ENCODE results near the gene NHSL2.

Gene NHSL2

GRCh38 chrX:71992711-71993110, 82.1 kb downstream of the NHSL2 start:
- DNase-seq = no peak

DNA sequence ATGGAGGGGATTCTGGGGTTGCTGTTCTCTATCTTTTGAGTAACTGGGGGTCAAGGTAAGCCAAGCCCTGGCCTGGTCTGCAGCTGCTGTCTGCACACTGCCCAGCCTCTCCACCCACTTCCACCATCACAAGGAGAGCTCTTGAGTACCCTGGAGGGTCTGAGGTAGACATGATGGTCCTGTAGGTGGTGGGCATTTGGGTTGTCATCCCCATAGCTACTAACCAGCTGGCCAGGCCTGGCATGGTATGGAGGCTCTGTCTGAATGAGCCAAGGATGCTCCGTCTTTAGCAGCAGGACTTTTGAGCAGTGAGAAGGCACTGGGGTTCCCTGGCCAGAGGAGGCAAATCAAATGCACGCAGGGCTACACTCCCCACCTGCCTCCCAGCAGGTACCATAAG, 82.7 kb downstream of the NHSL2 start:
- no peak for DNase-seq

- no peak for DNase-seq
Measured at GRCh38 chrX:71994601-71995000, 84.0 kb downstream of the NHSL2 start.

GRCh38 chrX:71995122-71995521, 84.5 kb downstream of the NHSL2 start:
- no peak for DNase-seq

DNA sequence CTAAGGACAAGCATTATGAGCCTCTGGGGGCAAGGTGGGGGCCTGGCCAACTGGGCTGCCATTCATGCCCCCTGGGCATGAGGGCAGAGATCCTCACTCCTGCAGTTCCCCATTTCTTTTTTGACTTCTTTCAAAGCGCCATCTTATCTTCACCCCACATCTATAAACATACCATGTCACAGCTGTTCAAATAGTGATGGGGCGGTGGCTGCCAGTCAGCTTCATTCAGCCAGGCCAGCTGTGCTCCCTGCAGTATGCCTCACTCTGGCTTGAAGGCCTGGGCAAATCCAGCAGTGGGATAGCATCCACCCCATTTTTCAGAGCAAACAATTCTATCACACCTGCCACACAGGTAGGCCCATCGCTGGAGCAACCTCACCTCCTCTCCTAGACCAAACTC, 85.5 kb downstream of the NHSL2 start:
- DNase-seq = no peak

DNA sequence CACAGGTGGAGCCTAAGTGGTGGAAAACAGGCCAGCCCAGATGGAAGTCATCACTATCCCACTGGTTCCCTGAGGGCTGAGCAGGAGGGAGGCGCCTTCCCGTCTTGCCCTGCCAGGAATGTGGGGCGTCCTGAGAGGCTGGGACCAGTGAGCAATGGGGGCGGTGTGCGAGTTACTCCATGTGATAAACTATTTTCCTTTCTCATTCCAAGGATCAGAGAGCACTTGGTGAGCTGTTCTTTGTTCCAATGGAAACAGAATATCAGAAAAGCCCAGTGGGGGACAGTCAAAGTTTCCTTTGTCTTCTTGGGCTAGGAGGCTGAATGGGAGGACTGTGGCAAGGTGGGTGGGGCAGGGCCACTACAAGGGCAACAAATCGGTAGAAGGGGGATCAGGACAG, 86.2 kb downstream of the NHSL2 start:
- DNase-seq = no peak

GRCh38 chrX:71997320-71997719, 86.7 kb downstream of the NHSL2 start:
- no peak for DNase-seq

GRCh38 chrX:71998836-71999509, 88.3 kb downstream of the NHSL2 start:
- no peak for DNase-seq

DNA sequence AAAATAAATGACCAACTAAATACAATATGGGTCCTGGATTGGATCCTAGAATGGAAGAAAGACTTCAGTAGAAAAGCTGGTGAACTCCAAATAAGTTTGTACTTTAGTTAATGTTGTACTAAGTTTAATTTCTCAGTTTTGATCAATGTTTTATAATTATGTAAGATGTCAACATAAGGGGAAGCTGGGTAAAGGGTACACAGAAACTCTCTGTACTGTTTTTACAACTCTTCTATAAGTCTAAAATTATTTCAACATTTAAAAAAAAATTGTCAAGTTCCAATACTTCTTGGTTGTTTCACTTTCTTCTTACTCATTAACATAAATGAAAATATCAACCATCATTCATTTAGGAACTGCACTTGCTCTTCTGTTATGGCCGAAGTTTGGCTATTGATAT, 88.9 kb downstream of the NHSL2 start:
- DNase-seq = no peak

- no peak for DNase-seq
Measured at GRCh38 chrX:72001471-72001870, 90.8 kb downstream of the NHSL2 start.

- no peak for DNase-seq
Measured at GRCh38 chrX:72001906-72002305, 91.3 kb downstream of the NHSL2 start.

DNA sequence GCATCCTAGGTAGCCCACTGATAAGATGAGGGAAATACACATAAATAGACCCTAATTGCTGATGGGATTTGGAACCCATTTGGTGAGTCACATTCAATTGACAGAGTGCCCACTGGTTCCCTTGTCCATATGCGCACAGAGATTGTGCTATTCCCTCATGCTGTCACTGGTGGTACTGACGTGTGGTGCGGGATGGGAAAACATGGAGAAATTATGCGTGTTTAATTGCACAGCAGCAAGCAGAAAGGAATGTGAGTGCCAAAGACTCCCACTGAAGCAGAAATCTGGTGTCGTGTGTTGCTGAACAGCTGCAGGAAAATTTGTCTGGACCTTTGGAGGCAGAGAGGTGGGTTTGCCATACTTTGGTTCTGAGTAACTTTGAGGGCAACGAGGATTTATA, 92.2 kb downstream of the NHSL2 start:
- DNase-seq = no peak

DNA sequence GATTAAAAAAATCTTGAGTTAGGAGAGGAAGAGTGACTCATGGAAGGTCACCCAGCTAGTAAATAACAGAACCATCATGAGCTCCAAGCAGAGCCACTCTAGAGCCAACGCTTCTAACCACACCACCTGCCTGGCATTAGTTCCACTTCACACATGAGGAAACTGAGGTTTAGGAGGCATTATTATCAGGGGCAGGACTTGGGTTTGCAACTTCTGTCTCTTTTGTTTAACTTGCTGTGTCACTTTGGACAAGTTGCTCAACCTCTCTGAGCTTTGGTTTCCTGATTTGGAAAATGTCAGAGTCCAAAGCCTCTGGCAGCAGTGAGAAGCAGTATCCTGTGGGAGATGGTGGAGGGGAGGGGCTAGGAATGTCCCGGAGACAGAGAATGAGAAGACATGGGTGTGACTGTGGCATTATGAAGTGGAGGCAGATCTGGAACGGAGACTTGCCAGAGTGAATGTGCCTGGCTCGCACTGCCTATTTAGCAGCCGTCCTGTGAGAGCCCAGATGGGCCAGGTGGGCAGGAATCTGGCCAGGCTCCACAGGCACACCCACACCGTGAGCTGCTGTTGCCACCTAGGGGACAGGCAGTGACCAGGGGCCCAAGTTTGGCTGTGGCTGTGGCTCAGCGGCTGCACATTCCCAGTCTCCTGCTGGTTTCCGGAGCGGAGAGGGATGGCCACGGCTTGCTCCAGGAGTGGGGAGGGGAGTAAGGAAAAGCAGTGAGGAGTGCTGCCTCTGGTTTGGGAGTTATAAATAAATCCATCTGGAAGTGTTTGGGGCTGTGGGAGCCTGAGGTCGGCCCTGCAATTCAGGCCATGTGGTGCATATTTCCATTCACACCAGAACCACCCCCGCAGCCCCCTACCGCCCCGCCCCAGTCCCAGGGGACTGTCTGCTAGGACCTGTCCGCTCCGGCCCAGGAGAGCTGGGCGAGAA, 93.4 kb downstream of the NHSL2 start:
- DNase-seq = no peak

DNA sequence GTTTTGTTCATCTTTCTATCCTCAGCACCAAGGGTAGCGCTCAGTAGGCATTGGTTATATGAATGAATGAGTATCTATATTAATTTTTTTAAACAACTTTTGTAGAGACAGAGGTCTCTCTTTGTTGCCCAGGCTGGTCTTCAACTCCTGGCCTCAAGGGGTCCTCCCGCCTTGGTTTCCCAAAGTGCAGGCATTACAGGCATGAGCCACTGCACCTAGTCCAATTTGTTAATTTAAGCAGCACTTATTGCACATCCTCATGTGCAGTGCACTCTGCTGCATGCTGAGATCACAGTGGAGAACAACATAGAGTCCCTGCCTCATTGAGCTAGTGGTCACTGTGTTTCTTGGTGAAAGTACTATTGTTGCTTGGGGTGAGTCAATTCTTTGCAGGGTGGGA, 94.4 kb downstream of the NHSL2 start:
- no peak for DNase-seq

- no peak for DNase-seq
Measured at GRCh38 chrX:72006461-72006860, 95.8 kb downstream of the NHSL2 start.

DNA sequence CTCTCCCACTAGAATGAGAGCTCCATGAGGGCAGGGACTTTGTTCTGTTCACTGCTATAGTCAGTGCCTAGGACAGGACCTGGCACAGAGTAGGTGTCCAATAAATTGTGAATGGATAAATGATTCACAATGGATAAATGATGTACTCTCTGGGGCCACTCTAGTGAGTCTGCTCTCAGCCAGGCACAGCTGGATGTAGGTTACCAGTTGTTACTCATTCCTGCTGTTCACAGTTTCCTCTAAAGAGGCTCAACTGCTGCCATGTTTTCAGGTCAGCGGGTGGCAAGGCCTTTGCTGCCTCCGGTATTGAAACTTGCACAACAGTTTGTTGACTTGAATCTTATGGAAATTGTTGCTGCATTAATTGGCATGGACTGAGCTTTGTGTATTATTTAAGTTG, 99.1 kb downstream of the NHSL2 start:
- DNase-seq = no peak

DNA sequence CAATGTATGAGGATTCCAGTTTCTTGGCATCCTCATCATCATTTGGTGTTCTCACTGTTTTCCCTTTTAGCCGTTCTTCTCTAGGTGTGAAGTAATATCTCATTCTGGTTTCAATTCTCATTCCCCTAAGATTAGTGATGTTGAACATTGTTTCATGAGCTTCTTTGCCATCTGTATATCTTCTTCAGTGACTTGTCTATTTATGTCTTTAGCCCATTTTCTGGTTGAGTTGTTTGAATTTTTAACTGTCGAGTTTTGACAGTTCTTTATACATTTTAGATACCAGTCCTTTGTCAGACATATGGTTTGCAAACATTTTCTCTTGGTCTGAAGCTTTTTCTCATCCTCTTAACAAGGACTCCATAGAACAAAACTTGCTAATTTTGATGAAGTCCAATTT, 101.1 kb downstream of the NHSL2 start:
- DNase-seq = no peak

- no peak for DNase-seq
Measured at GRCh38 chrX:72015383-72015782, 104.7 kb downstream of the NHSL2 start.

GRCh38 chrX:72016881-72017783, 106.5 kb downstream of the NHSL2 start:
- DNase-seq = no peak

GRCh38 chrX:72018277-72019112, 107.8 kb downstream of the NHSL2 start:
- peak; percentile 32 for DNase-seq

DNA sequence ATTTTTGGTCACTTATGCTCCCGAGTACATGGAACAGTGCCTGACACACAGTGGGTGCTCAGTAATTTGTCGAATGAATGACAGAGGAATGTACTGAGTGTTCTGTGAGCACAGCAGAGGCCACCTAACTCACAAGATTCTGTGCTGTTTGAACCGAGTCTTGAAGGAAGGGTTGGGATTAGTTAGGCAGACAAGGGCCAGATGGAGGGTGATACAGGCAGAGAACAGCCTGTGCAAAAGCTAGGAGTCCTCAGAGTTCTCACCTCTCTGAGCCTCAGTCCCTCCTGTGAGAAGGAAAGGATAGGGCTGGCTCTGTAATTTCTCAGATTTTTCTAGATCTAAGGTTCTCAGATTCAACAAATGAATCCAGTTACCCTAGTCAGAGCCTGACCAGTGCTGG, 108.8 kb downstream of the NHSL2 start:
- DNase-seq = no peak

GRCh38 chrX:72020204-72020603, 109.6 kb downstream of the NHSL2 start:
- DNase-seq = no peak
